ENCODE measurements around the gene MAS1L.

The MAS1L gene

DNA sequence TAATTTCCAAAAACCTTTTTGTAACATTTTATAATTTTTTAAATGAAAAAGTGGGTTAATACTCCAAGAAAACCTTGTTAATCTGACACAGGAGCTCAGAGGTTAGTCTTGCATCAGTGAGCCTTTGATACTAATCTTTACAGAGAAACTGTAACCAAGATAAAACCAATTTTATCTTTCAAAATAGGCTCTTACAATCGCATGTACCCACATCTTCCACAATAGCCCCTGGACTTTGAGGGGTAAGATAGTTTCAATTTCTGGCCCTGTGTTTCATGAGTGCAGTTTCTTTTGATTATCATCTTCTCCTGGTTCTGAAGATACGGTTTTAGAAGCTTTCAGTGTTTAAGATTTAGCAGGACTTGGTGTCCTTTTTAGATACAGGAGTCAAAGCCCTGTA, 34.5 kb upstream of the MAS1L start:
- no peaks in the 10 kb centered on the region for H3K4me1 Mint-ChIP-seq
- no peak overlapping the region for H3K4me3 Mint-ChIP-seq
- no peaks in the 10 kb centered on the region for H3K9me3 Mint-ChIP-seq
- no peak for DNase-seq (ENCODE audit: low spot score in 2 of 2)
- no peaks in the 10 kb centered on the region for H3K36me3 Mint-ChIP-seq (ENCODE audit: insufficient read depth)
- peaks cover 59% of the 10 kb centered on the region for H3K27me3 Mint-ChIP-seq
- H3K27ac Mint-ChIP-seq (ENCODE audit: low read depth), result no peak overlapping the region
- ATAC-seq (replicated peaks; ENCODE audit: extremely low read depth, poor library complexity, severe bottlenecking), result no peak

DNA sequence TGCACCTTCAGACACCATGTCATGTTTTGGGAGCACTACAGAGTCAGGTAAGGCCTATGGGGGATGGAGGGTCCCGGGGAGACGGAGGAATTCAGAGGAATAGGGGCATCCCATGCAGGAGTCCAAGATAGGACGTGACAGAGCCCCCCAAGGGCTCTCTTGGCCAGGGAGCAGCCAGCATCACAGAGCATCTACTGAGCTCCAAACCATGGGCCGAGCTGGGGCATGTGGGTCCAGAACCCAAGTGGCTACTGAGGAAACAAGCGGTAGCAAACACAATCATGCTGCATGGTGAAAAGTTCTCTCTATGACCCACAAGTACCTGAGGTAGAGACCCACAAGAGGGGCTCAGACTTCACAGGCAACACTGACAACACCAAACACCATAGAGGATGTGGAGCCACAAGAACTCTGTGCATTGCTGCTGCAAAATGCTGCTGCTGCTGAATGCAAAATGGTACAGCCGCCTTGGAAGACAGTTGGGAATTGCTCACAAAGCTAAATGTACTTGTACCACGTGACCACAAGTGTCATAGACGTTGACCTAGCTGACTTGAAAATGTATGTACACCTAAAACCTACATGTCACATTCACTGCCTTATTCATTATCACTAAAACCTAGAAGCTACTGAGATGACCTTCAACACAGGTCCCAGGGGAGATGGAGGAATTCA, 33.4 kb upstream of the MAS1L start:
- ATAC-seq (replicated peaks; ENCODE audit: extremely low read depth, poor library complexity, severe bottlenecking) (no peak), DNase-seq (ENCODE audit: low spot score in 2 of 2) (peak in 1 of 2 donors; percentile 8)
- H3K27ac Mint-ChIP-seq (ENCODE audit: low read depth), result no peak overlapping the region
- H3K9me3 Mint-ChIP-seq, result no peaks in the 10 kb centered on the region
- H3K4me3 Mint-ChIP-seq, result no peak overlapping the region
- peaks cover 54% of the 10 kb centered on the region for H3K27me3 Mint-ChIP-seq
- H3K36me3 Mint-ChIP-seq (ENCODE audit: insufficient read depth), result no peaks in the 10 kb centered on the region
- H3K4me1 Mint-ChIP-seq, result peaks cover 10% of the 10 kb centered on the region

DNA sequence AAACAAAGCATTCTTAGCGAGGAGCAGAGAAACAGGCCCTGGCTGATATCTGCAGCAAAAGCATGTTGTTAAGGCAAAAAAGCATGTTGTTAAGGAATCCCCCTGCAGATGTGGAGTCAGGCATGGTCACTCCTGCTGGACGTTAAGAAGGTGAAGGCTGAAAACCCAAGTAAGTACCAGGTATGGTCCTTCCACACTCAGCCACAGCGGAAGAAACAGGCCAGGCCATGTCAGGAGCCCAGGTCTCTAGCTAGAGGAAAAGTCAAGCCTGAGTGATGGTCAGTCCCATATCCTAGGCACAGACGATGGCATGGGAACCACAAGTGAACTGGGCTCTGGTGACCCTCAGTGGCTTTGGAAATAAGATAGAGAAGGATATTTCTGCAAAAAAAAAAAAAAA, 32.5 kb upstream of the MAS1L start:
- no peak for DNase-seq (ENCODE audit: low spot score in 2 of 2)
- Mint-ChIP-seq H3K27me3 (peaks cover 45% of the 10 kb centered on the region), H3K4me1 (peaks cover 14% of the 10 kb centered on the region), H3K9me3 (no peaks in the 10 kb centered on the region), H3K36me3 (ENCODE audit: insufficient read depth) (no peaks in the 10 kb centered on the region), H3K4me3 (no peak overlapping the region), H3K27ac (ENCODE audit: low read depth) (no peak overlapping the region)
- no peak for ATAC-seq (replicated peaks; ENCODE audit: extremely low read depth, poor library complexity, severe bottlenecking)

DNA sequence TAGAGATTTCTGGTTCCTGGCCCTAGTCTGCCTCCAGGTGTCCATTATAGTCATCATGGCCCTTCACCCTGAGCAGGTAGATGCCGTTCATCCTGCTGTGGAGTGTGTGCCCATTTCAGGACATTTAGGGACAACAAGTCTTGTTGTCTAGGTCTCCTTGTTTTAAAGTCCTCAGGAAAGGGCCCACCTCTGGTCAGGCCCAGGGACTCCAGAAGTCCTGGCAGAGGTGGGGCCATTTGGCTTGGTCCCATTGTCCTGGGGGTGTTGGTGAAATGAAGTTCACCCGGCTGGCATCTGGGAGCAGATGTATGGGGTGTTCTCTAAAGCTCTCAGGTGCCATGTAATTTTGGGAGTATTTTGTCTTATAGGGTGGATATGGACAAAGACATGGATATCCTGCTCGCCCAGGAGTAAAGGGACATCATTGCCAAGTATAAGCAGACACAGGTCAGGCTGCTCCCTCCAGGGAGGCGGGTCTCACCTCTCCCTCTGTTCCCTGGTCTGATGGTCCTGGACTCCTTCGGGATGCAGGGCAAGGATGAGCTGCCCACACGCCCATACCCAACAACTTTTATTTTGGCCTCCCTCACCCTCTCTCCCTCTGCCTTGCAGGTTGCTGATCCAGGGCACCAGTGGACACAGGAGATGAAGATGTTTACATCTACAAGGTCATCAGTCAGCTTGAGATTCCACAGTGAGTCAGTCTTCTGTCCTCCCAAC, 31.7 kb upstream of the MAS1L start:
- no peak overlapping the region for H3K4me3 Mint-ChIP-seq
- ATAC-seq (replicated peaks; ENCODE audit: extremely low read depth, poor library complexity, severe bottlenecking) (no peak), DNase-seq (ENCODE audit: low spot score in 2 of 2) (no peak)
- H3K27me3 Mint-ChIP-seq, result peaks cover 37% of the 10 kb centered on the region
- no peaks in the 10 kb centered on the region for H3K9me3 Mint-ChIP-seq
- H3K36me3 Mint-ChIP-seq (ENCODE audit: insufficient read depth), result no peaks in the 10 kb centered on the region
- peaks cover 14% of the 10 kb centered on the region for H3K4me1 Mint-ChIP-seq
- H3K27ac Mint-ChIP-seq (ENCODE audit: low read depth), result no peak overlapping the region

DNA sequence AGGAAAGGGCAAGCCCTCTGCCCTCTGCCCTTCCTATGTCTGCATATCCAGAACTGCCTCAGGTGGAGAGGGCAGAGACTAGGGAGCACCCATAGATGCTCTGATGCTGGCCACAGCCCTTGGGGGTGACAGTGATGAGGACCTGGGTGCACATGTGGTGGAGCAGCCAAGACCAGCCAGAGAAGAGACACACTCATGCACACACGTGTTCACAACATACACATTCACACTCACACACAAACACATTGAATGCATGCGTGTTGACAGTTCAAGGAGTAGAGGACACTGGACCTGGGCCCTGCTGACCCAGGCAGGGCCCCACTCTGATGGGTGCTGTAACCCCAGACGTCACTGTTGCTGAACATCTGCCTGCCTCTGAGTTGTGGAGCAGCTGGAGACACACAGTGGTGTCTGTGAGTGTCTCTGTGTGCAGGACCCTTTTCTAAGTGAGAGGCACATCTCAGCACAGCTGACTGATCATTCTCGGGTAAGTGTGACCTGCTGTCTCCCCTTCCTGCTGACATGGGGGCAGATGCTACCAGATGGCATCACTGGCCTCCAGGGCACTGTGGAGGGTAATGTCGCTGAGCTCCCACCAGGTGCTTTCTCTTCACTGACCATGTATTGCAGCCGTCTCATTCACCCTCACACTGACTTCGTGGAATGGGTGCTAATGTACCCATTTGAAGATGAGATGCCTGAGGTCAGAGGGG, 30.1 kb upstream of the MAS1L start:
- ATAC-seq (replicated peaks; ENCODE audit: extremely low read depth, poor library complexity, severe bottlenecking) (no peak), DNase-seq (ENCODE audit: low spot score in 2 of 2) (no peak)
- Mint-ChIP-seq H3K9me3 (no peaks in the 10 kb centered on the region), H3K4me3 (no peak overlapping the region), H3K27me3 (peaks cover 23% of the 10 kb centered on the region), H3K4me1 (peaks cover 14% of the 10 kb centered on the region), H3K27ac (ENCODE audit: low read depth) (no peak overlapping the region), H3K36me3 (ENCODE audit: insufficient read depth) (no peaks in the 10 kb centered on the region)

DNA sequence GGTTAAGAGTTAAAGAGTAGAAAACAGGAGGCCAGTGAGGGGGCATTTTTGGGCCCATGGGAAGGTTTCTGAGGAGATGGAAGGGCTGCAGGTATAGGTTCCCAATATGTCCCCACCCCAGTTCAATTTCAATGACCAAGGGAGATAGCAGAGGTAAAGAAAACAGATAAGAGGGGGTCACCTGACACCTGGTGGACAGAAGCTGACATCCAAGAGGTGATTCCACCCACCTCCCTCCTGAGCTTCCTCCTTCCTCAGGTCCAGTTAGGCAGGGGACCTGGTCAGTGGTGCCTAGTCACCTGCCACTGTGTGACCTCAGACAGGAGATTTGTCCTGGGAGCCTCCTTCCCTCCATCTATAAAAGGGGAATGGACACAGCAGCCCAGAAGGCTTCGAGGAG, 29.5 kb upstream of the MAS1L start:
- H3K36me3 Mint-ChIP-seq (ENCODE audit: insufficient read depth), result no peaks in the 10 kb centered on the region
- DNase-seq (ENCODE audit: low spot score in 2 of 2) (no peak), ATAC-seq (replicated peaks; ENCODE audit: extremely low read depth, poor library complexity, severe bottlenecking) (no peak)
- H3K4me1 Mint-ChIP-seq, result peaks cover 14% of the 10 kb centered on the region
- H3K9me3 Mint-ChIP-seq, result no peaks in the 10 kb centered on the region
- peaks cover 18% of the 10 kb centered on the region for H3K27me3 Mint-ChIP-seq
- H3K4me3 Mint-ChIP-seq, result no peak overlapping the region
- H3K27ac Mint-ChIP-seq (ENCODE audit: low read depth), result no peak overlapping the region

DNA sequence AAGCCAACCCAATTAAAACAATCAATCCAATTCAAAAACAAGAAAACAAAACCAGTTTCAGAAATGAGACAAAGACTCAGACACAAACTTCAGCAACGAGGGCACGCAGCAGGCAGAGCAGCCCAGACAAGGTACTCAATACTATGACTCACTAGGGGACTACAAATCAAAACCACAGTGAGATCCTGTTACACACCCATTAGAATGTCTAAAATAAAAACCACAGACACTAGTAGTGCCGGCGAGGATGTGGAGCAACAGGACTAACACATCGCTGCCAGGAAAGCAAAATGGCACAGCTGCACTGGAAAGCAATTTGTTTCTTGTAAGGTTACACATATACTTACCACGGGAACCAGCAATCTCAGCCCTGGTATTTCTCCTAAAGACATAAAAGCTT, 28.4 kb upstream of the MAS1L start:
- H3K27me3 Mint-ChIP-seq, result peaks cover 16% of the 10 kb centered on the region
- peak; percentile 98 for ATAC-seq (replicated peaks; ENCODE audit: extremely low read depth, poor library complexity, severe bottlenecking)
- DNase-seq (ENCODE audit: low spot score in 2 of 2), result no peak

DNA sequence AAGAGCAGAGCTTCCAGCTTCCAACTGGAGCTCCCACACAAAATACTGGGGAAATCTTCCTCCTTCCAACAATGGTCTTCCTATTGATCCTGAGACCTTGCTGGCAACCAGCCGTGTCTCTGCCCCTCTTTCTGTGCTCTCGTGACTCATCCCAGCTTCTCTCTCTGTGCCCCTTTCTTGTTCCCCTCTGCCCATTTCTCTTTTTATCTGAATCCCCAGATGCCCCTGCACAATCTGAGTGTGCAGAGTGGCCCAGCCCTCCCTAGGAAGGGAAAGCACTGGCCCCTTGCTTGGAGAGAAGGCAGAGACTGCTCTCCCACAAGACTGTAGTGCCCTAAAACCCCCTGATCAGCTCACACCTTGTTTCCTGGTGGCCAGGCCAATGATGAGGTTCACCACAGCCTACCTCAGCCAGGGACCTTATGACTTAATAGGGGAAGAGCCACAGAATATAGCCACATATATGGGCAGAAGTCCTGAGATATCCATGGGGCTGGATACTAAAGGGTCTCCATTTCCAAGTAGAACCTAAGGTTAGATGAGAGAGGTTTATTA, 23.1 kb upstream of the MAS1L start:
- Mint-ChIP-seq H3K36me3 (ENCODE audit: insufficient read depth) (no peaks in the 10 kb centered on the region), H3K27ac (ENCODE audit: low read depth) (no peak overlapping the region)
- no peak for ATAC-seq (replicated peaks; ENCODE audit: extremely low read depth, poor library complexity, severe bottlenecking)

More for the DNA sequence above, 28.4 kb upstream of the MAS1L start:
- Mint-ChIP-seq H3K27ac (ENCODE audit: low read depth) (no peak overlapping the region), H3K36me3 (ENCODE audit: insufficient read depth) (no peaks in the 10 kb centered on the region), H3K4me3 (no peak overlapping the region), H3K4me1 (peaks cover 14% of the 10 kb centered on the region), H3K9me3 (no peaks in the 10 kb centered on the region)

DNA sequence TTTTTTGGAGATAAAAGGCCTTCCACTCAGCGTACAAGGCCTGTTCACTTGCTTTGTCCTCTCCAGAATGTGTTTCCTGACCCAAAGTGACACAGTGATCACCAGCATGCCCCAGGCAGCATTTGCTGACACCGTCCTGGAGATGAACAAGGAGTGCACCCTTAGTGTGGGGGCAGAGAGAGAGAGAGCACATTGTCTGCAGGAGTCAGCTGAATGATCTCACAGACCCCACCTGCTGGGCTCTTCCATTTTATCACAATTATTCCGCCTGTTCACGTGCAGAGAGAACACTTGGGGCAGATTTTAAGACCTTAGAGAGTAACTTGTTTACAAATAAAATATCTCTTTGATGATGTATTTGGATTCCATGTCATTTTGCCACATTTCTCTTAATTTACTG, 22.4 kb upstream of the MAS1L start:
- H3K36me3 Mint-ChIP-seq (ENCODE audit: insufficient read depth), result no peaks in the 10 kb centered on the region
- DNase-seq (ENCODE audit: low spot score in 2 of 2) (no peak), ATAC-seq (replicated peaks; ENCODE audit: extremely low read depth, poor library complexity, severe bottlenecking) (no peak)
- H3K27me3 Mint-ChIP-seq, result peaks cover 54% of the 10 kb centered on the region
- no peaks in the 10 kb centered on the region for H3K9me3 Mint-ChIP-seq
- H3K4me1 Mint-ChIP-seq, result no peaks in the 10 kb centered on the region
- no peak overlapping the region for H3K4me3 Mint-ChIP-seq
- H3K27ac Mint-ChIP-seq (ENCODE audit: low read depth), result no peak overlapping the region

More for the DNA sequence above, 23.1 kb upstream of the MAS1L start:
- peaks cover 48% of the 10 kb centered on the region for H3K27me3 Mint-ChIP-seq
- no peaks in the 10 kb centered on the region for H3K9me3 Mint-ChIP-seq
- H3K4me3 Mint-ChIP-seq, result no peak overlapping the region
- peaks cover 1% of the 10 kb centered on the region for H3K4me1 Mint-ChIP-seq
- DNase-seq (ENCODE audit: low spot score in 2 of 2), result no peak

DNA sequence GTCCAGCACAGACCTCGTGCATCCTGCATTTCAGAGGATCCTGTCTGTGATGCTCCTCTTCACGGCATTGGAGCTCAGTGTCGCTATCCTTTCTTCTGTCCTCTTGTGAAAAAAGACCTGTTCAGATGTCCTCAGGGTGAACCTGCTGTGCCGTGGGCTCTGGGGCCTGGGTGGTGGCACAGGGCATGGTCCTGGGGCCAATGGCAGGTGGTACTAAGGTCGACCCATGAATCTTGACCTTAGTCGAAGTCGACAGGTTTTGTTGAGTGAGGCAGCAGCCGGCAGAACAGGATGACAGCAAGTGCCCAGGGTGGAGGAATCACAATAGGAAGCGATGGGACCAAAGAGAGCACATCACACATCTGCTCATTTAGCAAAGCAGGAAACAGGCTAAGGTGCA, 22.0 kb upstream of the MAS1L start:
- DNase-seq (ENCODE audit: low spot score in 2 of 2), result no peak
- Mint-ChIP-seq H3K27ac (ENCODE audit: low read depth) (no peak overlapping the region), H3K9me3 (no peaks in the 10 kb centered on the region), H3K4me3 (no peak overlapping the region), H3K4me1 (no peaks in the 10 kb centered on the region), H3K27me3 (peaks cover 59% of the 10 kb centered on the region), H3K36me3 (ENCODE audit: insufficient read depth) (no peaks in the 10 kb centered on the region)
- ATAC-seq (replicated peaks; ENCODE audit: extremely low read depth, poor library complexity, severe bottlenecking), result no peak

DNA sequence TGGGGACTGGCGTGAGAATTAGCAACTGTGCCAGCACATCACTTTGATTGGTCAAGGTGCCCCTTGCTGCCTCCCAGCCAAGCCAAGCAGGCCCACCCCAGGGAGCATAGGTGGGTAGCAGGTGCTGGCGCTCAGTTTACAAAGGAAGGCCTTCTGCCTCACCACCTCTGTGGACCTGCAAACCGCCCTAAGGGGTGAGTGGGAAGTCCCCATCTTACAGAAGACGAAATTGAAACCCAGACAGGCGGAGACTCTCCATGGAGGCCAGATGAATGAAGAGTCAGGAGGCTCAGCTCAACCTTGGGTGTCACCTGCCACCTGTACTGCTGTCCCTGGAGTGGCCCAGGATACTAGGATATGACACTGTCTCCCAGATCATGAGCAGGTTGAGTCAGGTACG, 21.5 kb upstream of the MAS1L start:
- ATAC-seq (replicated peaks; ENCODE audit: extremely low read depth, poor library complexity, severe bottlenecking) (no peak), DNase-seq (ENCODE audit: low spot score in 2 of 2) (peak in 1 of 2 donors; percentile 3)
- no peak overlapping the region for H3K27ac Mint-ChIP-seq (ENCODE audit: low read depth)
- no peaks in the 10 kb centered on the region for H3K9me3 Mint-ChIP-seq
- no peaks in the 10 kb centered on the region for H3K4me1 Mint-ChIP-seq
- no peak overlapping the region for H3K4me3 Mint-ChIP-seq
- peaks cover 63% of the 10 kb centered on the region for H3K27me3 Mint-ChIP-seq
- H3K36me3 Mint-ChIP-seq (ENCODE audit: insufficient read depth), result no peaks in the 10 kb centered on the region

DNA sequence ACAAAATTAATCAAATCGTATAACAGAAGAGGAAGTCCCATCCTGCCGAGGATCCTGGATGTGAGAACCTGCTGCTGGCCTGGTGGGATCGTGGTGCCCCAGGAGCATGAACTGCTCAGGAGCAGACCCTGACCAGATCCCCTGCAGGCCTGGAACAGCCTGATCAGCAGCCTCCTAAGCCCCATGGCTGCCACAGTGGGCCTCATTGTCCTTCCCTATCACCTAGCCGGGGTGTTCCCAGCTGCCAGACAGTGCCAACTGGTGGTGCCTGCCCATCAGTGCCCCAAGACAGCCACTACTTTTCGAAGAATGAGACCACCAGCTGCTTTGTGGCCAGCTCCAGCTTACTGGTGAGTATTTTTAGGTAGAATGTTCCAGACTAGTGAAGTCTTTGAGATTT, 19.6 kb upstream of the MAS1L start:
- no peaks in the 10 kb centered on the region for H3K36me3 Mint-ChIP-seq (ENCODE audit: insufficient read depth)
- DNase-seq (ENCODE audit: low spot score in 2 of 2) (no peak), ATAC-seq (replicated peaks; ENCODE audit: extremely low read depth, poor library complexity, severe bottlenecking) (no peak)
- H3K27ac Mint-ChIP-seq (ENCODE audit: low read depth), result no peak overlapping the region
- no peak overlapping the region for H3K4me3 Mint-ChIP-seq
- no peaks in the 10 kb centered on the region for H3K4me1 Mint-ChIP-seq
- peaks cover 72% of the 10 kb centered on the region for H3K27me3 Mint-ChIP-seq
- no peaks in the 10 kb centered on the region for H3K9me3 Mint-ChIP-seq
